RWPE1 (cell line): ENCODE measurements around the gene KLHL30.
"Not testable (repeated sequence)": the region's sequence is repeated elsewhere in the genome, so short reads cannot be mapped to it uniquely, and the experiment has no call there.

Experiments used
- CTCF ChIA-PET: fragments of 350-600 bp; sonication (Branson Sonifier 250); formaldehyde crosslinking; extraction: SDS; loops from one replicate; lab custom pipeline; 2021; lab: Yijun Ruan, JAX
- POLR2A ChIA-PET: fragments of 400-600 bp; formaldehyde crosslinking; extraction: SDS; loops from one replicate; lab custom pipeline; 2020; ENCODE audit warnings: antibody characterized with exemption; ENCODE audit not compliant: low non-redundant PET; lab: Yijun Ruan, JAX
- DNase-seq: peaks from one replicate; pipeline ENCODE4 v3.0.0; 2012; ENCODE audit warnings: low spot score
- H3K27ac ChIP-seq: fragments of 450-650 bp; 2 replicates; pipeline ENCODE4 v1.5.1; 2017
- CTCF ChIP-seq: fragments of 450-650 bp; conservative IDR thresholded peaks from 2 replicates; pipeline ENCODE4 v1.5.1; 2017; ENCODE audit warnings: low read depth, mild to moderate bottlenecking

KLHL30 gene

GRCh38 chr2:238114851-238115660 is 23.4 kb upstream of the KLHL30 start:
- H3K27ac ChIP-seq = no peak overlapping the region
- CTCF ChIA-PET = interaction anchor here (0.8 kb wide), 1 partner anchor 257 kb away, joined by 3 read pairs; no protein-coding TSS in a partner anchor
- POLR2A ChIA-PET = no interaction called here
- TF ChIP-seq CTCF = no peak
- DNase-seq = no peak

- DNase-seq, POLR2A ChIA-PET, H3K27ac ChIP-seq: not testable (repeated sequence)
- CTCF ChIA-PET = interaction anchor here (0.8 kb wide), 1 partner anchor 257 kb away, joined by 3 read pairs; no protein-coding TSS in a partner anchor
Measured at GRCh38 chr2:238115709-238116108, 22.8 kb upstream of the KLHL30 start.

GRCh38 chr2:238116298-238117198 is 21.9 kb upstream of the KLHL30 start:
- CTCF ChIA-PET = interaction anchor here (0.6 kb wide), 1 partner anchor 81 kb away, joined by 3 read pairs; no protein-coding TSS in a partner anchor
- POLR2A ChIA-PET = no interaction called here
- H3K27ac ChIP-seq = no peak overlapping the region
- no peak for TF ChIP-seq CTCF
- DNase-seq = no peak

GRCh38 chr2:238117199-238118154 is 21.0 kb upstream of the KLHL30 start:
- DNase-seq = no peak
- CTCF ChIA-PET = no interaction called here
- H3K27ac ChIP-seq = no peak overlapping the region
- POLR2A ChIA-PET = interaction anchor here (0.5 kb wide), 1 partner anchor 79 kb away, joined by 4 read pairs; no protein-coding TSS in a partner anchor
- TF ChIP-seq CTCF = no peak

GRCh38 chr2:238119756-238120462 is 18.6 kb upstream of the KLHL30 start:
- ChIA-PET CTCF (interaction anchor here (0.6 to 1.2 kb wide), 2 partner anchors 15 to 833 kb away, joined by 3 read pairs; no protein-coding TSS in a partner anchor), POLR2A (no interaction called here)
- no peak overlapping the region for H3K27ac ChIP-seq
- TF ChIP-seq CTCF = no peak
- DNase-seq = no peak
